NCI-H128 (cell line): ENCODE data around the gene SEPTIN1.
"Not testable (repeated sequence)": the region's sequence is repeated elsewhere in the genome, so short reads cannot be mapped to it uniquely, and the experiment has no call there.

Experiments used
- DNase-seq: peaks from one replicate; lab custom pipeline; 2025; ENCODE audit not compliant: unreplicated experiment; lab: John Stamatoyannopoulos, UW

The SEPTIN1 gene

GRCh38 chr16:30401768-30402425 is 19.5 kb upstream of the SEPTIN1 start:
- no peak for DNase-seq

- DNase-seq, result no peak
Measured at GRCh38 chr16:30399435-30400186, 17.2 kb upstream of the SEPTIN1 start.

DNA sequence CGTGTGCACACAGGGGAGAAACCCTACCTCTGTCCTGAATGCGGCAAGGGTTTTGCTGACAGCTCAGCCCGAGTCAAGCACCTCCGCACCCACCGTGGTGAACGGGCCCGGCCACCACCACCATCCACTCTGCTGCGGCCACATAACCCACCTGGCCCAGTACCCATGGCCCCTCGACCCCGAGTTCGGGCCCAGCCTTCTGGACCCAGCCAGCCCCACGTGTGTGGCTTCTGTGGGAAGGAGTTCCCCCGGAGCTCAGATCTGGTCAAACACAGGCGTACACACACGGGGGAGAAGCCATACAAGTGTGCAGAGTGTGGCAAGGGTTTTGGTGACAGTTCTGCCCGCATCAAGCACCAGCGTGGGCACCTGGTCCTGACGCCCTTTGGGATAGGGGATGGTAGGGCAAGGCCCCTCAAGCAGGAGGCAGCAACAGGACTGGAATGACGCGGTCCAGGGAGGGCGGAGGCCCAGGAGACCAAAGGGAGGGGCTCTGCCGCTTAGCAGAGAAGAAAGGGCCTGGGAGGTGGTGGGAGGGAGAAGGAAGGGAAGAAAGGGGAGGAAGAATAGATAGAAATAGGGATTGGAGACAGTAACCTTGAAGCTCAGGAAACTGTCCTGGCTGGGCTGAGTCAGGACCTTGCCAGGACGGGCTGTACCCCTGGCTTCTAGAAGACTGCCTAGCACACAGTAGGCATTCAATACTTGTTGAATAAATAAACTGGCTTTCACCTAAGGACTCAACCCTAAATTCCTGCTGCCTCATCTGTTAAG is 16.5 kb upstream of the SEPTIN1 start:
- DNase-seq, result no peak

DNA sequence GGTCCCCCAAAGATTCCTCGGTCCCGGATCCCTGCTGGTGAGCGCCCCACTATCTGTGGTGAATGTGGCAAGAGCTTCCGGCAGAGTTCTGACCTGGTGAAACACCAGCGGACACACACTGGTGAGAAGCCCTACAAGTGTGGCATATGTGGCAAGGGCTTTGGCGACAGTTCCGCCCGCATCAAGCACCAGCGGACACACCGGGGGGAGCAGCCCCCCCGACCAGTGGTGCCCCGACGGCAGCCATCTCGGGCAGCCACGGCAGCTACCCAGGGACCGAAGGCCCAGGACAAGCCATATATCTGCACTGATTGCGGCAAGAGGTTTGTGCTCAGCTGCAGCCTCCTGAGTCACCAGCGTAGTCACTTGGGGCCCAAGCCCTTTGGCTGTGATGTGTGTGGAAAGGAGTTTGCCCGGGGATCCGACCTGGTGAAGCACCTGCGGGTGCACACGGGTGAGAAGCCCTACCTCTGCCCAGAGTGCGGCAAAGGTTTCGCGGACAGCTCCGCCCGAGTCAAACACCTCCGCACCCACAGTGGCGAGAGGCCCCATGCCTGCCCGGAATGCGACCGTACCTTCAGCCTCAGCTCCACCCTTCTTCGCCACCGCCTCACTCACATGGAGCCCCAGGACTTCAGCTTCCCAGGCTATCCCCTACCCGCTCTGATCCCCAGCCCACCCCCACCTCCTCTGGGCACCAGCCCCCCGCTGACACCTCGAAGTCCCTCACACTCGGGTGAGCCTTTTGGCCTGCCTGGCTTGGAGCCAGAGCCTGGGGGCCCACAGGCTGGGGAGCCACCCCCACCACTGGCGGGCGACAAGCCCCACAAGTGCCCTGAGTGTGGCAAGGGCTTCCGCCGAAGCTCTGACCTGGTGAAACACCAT is 15.7 kb upstream of the SEPTIN1 start:
- no peak for DNase-seq

DNA sequence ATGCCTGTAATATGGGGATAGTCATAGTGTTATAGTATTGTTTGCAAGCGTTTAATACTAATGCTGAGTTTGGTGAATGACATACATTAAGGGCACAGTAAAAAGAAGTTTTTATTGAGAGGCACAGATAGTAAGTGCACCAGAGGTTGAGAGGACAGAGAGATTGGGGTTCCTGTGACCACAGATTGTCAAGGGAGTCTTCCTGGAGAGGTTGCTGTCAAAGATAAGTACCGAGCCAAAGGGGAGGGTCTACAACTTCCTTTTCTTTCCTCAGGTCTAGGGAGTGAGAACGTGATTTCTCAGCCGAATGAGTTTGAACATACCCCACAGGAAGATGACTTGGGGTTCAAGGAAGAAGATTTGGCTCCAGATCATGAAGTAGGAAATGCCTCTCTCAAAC is 14.7 kb upstream of the SEPTIN1 start:
- no peak for DNase-seq

- DNase-seq, result not testable (repeated sequence)
Measured at GRCh38 chr16:30396627-30397026, 14.3 kb upstream of the SEPTIN1 start.

GRCh38 chr16:30395992-30396585 is 13.7 kb upstream of the SEPTIN1 start:
- DNase-seq, result no peak

GRCh38 chr16:30395155-30395991 is 13.0 kb upstream of the SEPTIN1 start, which contains the start of gene ZNF48:
TSS of gene ZNF48 (plus strand) at chr16:30395420. CDS start at chr16:30395795, 375 bp downstream.
- peak; percentile 55 for DNase-seq

GRCh38 chr16:30394592-30395154 is 12.3 kb upstream of the SEPTIN1 start:
- DNase-seq, result no peak

DNA sequence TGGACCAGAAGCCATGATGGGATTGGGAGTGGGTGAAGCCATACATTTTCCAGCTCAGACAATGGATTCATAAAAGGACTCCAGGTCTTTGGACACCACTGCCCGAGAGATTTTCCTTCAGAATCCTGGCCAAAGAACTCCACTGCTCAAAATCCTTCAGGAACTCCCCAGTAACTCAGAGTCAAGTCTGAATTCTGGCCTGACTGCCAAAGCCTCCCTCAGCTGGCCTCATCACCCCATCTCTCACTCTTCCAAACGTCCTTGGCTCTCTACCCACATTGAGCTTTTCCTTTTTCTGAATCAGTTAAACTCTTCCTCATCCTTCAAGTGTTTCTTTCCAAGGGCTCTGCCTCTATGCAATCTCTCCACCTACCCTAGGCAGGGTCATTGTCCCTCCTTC is 1.2 kb upstream of the SEPTIN1 start:
- DNase-seq, result no peak

DNA sequence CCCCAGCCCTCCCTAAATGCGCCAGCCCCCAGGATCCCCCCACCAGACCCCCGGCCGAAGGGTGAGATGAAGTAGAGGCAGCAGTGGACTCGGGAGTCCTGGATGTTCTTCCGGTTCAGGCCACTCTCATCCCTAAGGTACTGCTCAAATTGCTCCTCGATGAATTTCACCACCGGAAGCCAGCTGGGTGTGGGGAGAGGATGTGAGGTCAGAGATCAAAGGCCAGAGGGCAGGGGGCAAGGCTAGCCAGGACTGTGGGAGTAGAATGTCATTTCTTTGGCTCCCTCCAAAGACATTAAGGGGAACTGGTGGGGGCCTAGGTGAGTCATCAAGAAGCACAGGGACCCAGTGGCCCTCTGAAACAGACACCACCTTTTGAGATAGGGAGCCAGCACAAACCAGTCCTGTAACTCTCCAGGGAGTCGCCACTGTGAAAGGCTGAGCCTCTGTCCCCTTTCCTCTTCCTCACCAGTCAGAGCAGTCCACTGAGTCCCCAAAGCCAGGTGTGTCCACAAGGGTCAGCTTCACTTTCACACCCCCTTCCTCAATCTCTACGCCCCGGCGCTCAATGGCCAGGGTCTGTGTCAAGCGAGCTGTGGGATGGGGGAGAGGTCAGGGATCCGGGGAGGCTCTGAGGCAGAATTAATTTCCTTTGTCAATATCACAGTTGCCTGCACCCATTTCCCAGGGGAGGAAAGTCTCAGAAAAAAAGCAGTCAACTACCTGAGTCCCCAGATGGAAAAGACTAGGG is 895 bp downstream of the SEPTIN1 start:
- DNase-seq, result no peak

- DNase-seq, result no peak
Measured at GRCh38 chr16:30380803-30381208, 1.6 kb downstream of the SEPTIN1 start.

DNA sequence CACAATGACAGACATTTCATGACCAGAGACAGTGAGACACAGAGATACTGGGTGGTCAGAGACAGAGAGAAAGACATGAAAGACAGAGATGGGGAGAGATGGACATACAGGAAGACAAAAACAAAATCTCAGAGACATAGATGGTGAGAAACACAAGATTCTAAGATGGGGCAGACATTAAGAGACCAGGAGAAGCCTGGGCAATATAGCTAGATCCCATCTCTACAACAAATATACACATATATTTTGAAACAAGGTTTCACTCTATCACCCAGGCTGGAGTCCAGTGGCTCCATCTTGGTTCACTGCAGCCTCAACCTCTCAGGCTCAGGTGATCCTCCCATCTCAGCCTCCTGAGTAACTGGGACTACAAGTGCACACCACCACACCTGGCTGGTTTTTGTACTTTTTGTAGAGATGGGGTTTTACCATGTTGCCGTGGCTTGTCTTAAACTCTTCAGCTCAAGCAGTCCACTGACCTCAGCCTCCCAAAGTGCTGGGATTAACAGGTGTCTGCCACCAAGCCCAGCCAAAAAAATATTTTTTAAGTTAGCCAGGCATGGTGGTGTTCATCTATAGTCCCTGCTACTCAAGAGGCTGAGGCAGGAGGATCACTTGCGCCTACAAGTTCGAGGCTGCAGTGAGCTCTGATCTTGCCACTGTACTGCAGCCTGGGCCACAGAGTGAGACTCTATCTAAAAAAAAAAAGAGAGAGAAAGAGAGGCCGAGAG is 2.1 kb downstream of the SEPTIN1 start:
- DNase-seq, result no peak

- no peak for DNase-seq
Measured at GRCh38 chr16:30379158-30379783, 3.1 kb downstream of the SEPTIN1 start.

GRCh38 chr16:30378236-30379157 is 3.9 kb downstream of the SEPTIN1 start:
- peak; percentile 90 for DNase-seq

GRCh38 chr16:30377812-30378235 is 4.5 kb downstream of the SEPTIN1 start:
- DNase-seq, result peak; percentile 72
